ENCODE results near the gene DOK3. TPM values are rescaled to one million over a fixed set of nuclear protein-coding genes. Genes with fewer than 3 reads are reported as not detected.

The DOK3 gene
- total and polyA plus RNA-seq, 2 of the 13 experiments (the other 11 are each of a cell fraction or from before 2014, with no cell fraction given), result 1.4 to 1.5 TPM

- TF ChIP-seq AGO2 (optimal IDR thresholded peaks at IDR 0.05; ENCODE audit: low read depth, low read length), result peak; percentile 94
- TF ChIP-seq ASH2L (IDR thresholded peaks at IDR 0.05; ENCODE audit: insufficient read length, low read depth, low read length), result peak; percentile 95
- no peak for TF ChIP-seq ZNF296 (CRISPR knock-in tag; conservative IDR thresholded peaks at IDR 0.05)
- no peak; the same call in 1 of the 2 replicates for TF ChIP-seq FOXO1 (CRISPR knock-in tag; IDR thresholded peaks at IDR 0.05)
- peak; percentile 72 for TF ChIP-seq MAF1 (CRISPR knock-in tag; IDR thresholded peaks at IDR 0.05; ENCODE audit: borderline replicate concordance)
- TF ChIP-seq RBFOX2 (IDR thresholded peaks at IDR 0.05; ENCODE audit: low read depth, low read length), result peak; percentile 93
- peak; percentile 40 for TF ChIP-seq SRSF1 (optimal IDR thresholded peaks at IDR 0.05; ENCODE audit: low read depth, low read length)
- TF ChIP-seq WIZ (CRISPR knock-in tag; IDR thresholded peaks at IDR 0.05), result no peak
- no peak for TF ChIP-seq HHEX (CRISPR knock-in tag; IDR thresholded peaks at IDR 0.05)
- peak; percentile 87 for TF ChIP-seq UBTF (CRISPR knock-in tag; IDR thresholded peaks at IDR 0.05)
- peak; percentile 98 for TF ChIP-seq ZNF350 (CRISPR knock-in tag; IDR thresholded peaks at IDR 0.05; ENCODE audit: borderline replicate concordance, low read depth)
- TF ChIP-seq MLXIP (CRISPR knock-in tag; IDR thresholded peaks at IDR 0.05; ENCODE audit: borderline replicate concordance), result no peak
- TF ChIP-seq CCDC6 (CRISPR knock-in tag; IDR thresholded peaks at IDR 0.05), result peak; percentile 79
- peak; percentile 86 for TF ChIP-seq POLR2AphosphoS5 (IDR thresholded peaks at IDR 0.05; ENCODE audit: low read depth, low read length)
- TF ChIP-seq ZBTB49 (CRISPR knock-in tag; IDR thresholded peaks at IDR 0.05; ENCODE audit: borderline replicate concordance), result no peak
- no peak for TF ChIP-seq ZNF30 (CRISPR knock-in tag; IDR thresholded peaks at IDR 0.05)
- no peak for TF ChIP-seq FOXK2 (IDR thresholded peaks at IDR 0.05)
- peak; percentile 89 for TF ChIP-seq YY1 (IDR thresholded peaks at IDR 0.05; ENCODE audit: insufficient read depth, insufficient replicate concordance, low read depth, low read length)
- no peak for TF ChIP-seq ZBTB8A (CRISPR knock-in tag; IDR thresholded peaks at IDR 0.05; ENCODE audit: borderline replicate concordance, low read depth)
These were observed 7.3 kb upstream of the DOK3 start, which contains the start of gene DDX41 (continued) for GRCh38 chr5:177516601-177517568.
